HCT116 (cell line): ENCODE measurements around the gene MAML1. TPM values are rescaled to one million over a fixed set of nuclear protein-coding genes. Genes with fewer than 3 reads are reported as not detected.

ENCODE experiments used
- ATAC-seq: fragments of 200-7000 bp; cut with Tn5 transposase; 2 replicates; pipeline ENCODE4 v1.9.1; 2020; ENCODE audit warnings: mild to moderate bottlenecking, moderate library complexity
- BruUV-seq: library from RNA; stranded (reverse); fragments of 400-500 nt; replicated peaks from 2 replicates; lab custom pipeline; 2021; lab: Mats Ljungman, UMichigan
- CTCF ChIA-PET: fragments of 300-600 bp; sonication (Branson Sonifier 250); formaldehyde crosslinking; loops from one replicate; lab custom pipeline; 2021; ENCODE audit warnings: antibody characterized with exemption; lab: Charles Lee
- POLR2A ChIA-PET: fragments of 300-600, 350-600 bp; sonication (Branson Sonifier 250); formaldehyde crosslinking; loops from one replicate; lab custom pipeline; 2021; ENCODE audit warnings: antibody characterized with exemption; lab: Charles Lee
- RAD21 ChIA-PET, 2 experiments: fragments of 300-600 bp; sonication (Branson Sonifier 250); formaldehyde crosslinking; loops; one replicate each; lab custom pipeline; 2023; ENCODE audit warnings: low total read pairs in 2 of 2; ENCODE audit not compliant: uncharacterized antibody in 2 of 2, unreplicated experiment in 2 of 2, low non-redundant PET in 1 of 2; lab: Charles Lee
- DNase-seq: peaks from one replicate; pipeline ENCODE4 v3.0.0-alpha.2; 2010; ENCODE audit warnings: low read depth, low spot score
- H2AFZ ChIP-seq: fragments of 200-600 bp; shearing (Covaris generic), sonication (generic); 2 replicates; pipeline ENCODE4 v1.6.1; 2017; ENCODE audit warnings: low read depth, mixed run types, mixed read lengths, antibody characterized with exemption, low read length; ENCODE audit not compliant: poor library complexity, severe bottlenecking
- H3K27ac ChIP-seq: 2 replicates; pipeline ENCODE4 v1.5.1; 2012; ENCODE audit warnings: low read depth, low read length
- H3K27me3 ChIP-seq: fragments of 200-600 bp; sonication (generic); 2 replicates; pipeline ENCODE4 v1.6.1; 2016; ENCODE audit warnings: mixed run types, low read length, mixed read lengths; ENCODE audit not compliant: insufficient read depth
- H3K36me3 ChIP-seq, 2 experiments: fragments of 200-500 bp in 1 of 2; fragments of 200-600 bp in 1 of 2; sonication (Bioruptor generic) in 1 of 2; sonication (generic) in 1 of 2; 2 replicates each; pipeline versions ENCODE4 v1.5.1 to v1.6.1; 2014 to 2016; ENCODE audit warnings: low read length in 2 of 2, inconsistent platforms in 1 of 2, mixed read lengths in 1 of 2, mixed run types in 1 of 2; ENCODE audit not compliant: insufficient read depth in 2 of 2, control insufficient read depth in 1 of 2
- H3K4me1 ChIP-seq, 2 experiments: fragments of 200-600 bp in 1 of 2; sonication (generic) in 1 of 2; 2 replicates each; pipeline versions ENCODE4 v1.5.1 to v1.6.1; 2012 to 2017; ENCODE audit warnings: low read length in 2 of 2, inconsistent platforms in 1 of 2, mild to moderate bottlenecking in 1 of 2, mixed read lengths in 1 of 2, mixed run types in 1 of 2, moderate library complexity in 1 of 2; ENCODE audit not compliant: insufficient read depth in 2 of 2, control insufficient read depth in 1 of 2
- H3K4me2 ChIP-seq: fragments of 200-600 bp; sonication (generic); 2 replicates; pipeline ENCODE4 v1.6.1; 2017; ENCODE audit warnings: mixed run types, low read length, mixed read lengths
- H3K4me3 ChIP-seq, 2 experiments: fragments of 200-600 bp in 1 of 2; sonication (generic) in 1 of 2; replicated peaks in 1 of 2; 2 replicates each; pipeline ENCODE4 v1.5.1; 2011 to 2016; ENCODE audit warnings: low read length in 2 of 2, control low read depth in 1 of 2, low read depth in 1 of 2, mild to moderate bottlenecking in 1 of 2, mixed read lengths in 1 of 2, mixed run types in 1 of 2
- H3K79me2 ChIP-seq: fragments of 200-600 bp; sonication (generic); 2 replicates; pipeline ENCODE4 v1.6.1; 2017; ENCODE audit warnings: mild to moderate bottlenecking, mixed run types, low read length, moderate library complexity, mixed read lengths; ENCODE audit not compliant: insufficient read depth
- H3K9ac ChIP-seq: fragments of 200-600 bp; sonication (generic); 2 replicates; pipeline ENCODE4 v1.6.1; 2016; ENCODE audit warnings: low read length, mixed read lengths
- H3K9me2 ChIP-seq: fragments of 200-600 bp; sonication (generic), shearing (Covaris generic); 2 replicates; pipeline ENCODE4 v1.6.1; 2017; ENCODE audit warnings: mixed run types, mild to moderate bottlenecking, moderate library complexity; ENCODE audit not compliant: insufficient read depth
- H3K9me3 ChIP-seq, 2 experiments: fragments of 200-500 bp in 1 of 2; fragments of 200-600 bp in 1 of 2; sonication (Bioruptor generic) in 1 of 2; sonication (generic) in 1 of 2; 2 replicates each; pipeline ENCODE4 v1.6.1; 2014 to 2017; ENCODE audit warnings: low read length in 2 of 2, mixed read lengths in 2 of 2, inconsistent platforms in 1 of 2, low read depth in 1 of 2, mild to moderate bottlenecking in 1 of 2, mixed run types in 1 of 2, moderate library complexity in 1 of 2; ENCODE audit not compliant: control insufficient read depth in 1 of 2, insufficient read depth in 1 of 2
- H4K20me1 ChIP-seq: fragments of 200-600 bp; sonication (generic), shearing (Covaris generic); 2 replicates; pipeline ENCODE4 v1.6.1; 2017; ENCODE audit warnings: mixed run types, mild to moderate bottlenecking, moderate library complexity; ENCODE audit not compliant: insufficient read depth
- ATF3 ChIP-seq: IDR thresholded peaks from 2 replicates; pipeline ENCODE4 v1.6.1; 2012
- CBX3 ChIP-seq: IDR thresholded peaks from 2 replicates; pipeline ENCODE4 v1.6.1; 2012; ENCODE audit warnings: low read depth
- CEBPB ChIP-seq: IDR thresholded peaks from 2 replicates; pipeline ENCODE4 v1.6.1; 2012; ENCODE audit warnings: low read depth
- EGR1 ChIP-seq: IDR thresholded peaks from 2 replicates; pipeline ENCODE4 v1.6.1; 2012; ENCODE audit warnings: low read depth
- ELF1 ChIP-seq: IDR thresholded peaks from 2 replicates; pipeline ENCODE4 v1.6.1; 2012; ENCODE audit warnings: low read depth, borderline replicate concordance
- EZH2 ChIP-seq: fragments of 200-600 bp; sonication (generic); IDR thresholded peaks from 2 replicates; pipeline ENCODE4 v1.6.1; 2017; ENCODE audit warnings: antibody characterized with exemption, mixed run types
- EZH2phosphoT487 ChIP-seq: fragments of 200-600 bp; IDR thresholded peaks from 2 replicates; pipeline ENCODE4 v1.6.1; 2018; ENCODE audit warnings: antibody characterized with exemption, borderline replicate concordance
- JUND ChIP-seq: IDR thresholded peaks from 2 replicates; pipeline ENCODE4 v1.6.1; 2012
- MAX ChIP-seq: IDR thresholded peaks from 2 replicates; pipeline ENCODE4 v1.6.1; 2012
- POLR2A ChIP-seq: IDR thresholded peaks from 2 replicates; pipeline ENCODE4 v1.7.0; 2011; ENCODE audit warnings: borderline replicate concordance; ENCODE audit not compliant: insufficient read depth, insufficient read length; ENCODE audit errors: extremely low read depth
- POLR2AphosphoS5 ChIP-seq: IDR thresholded peaks from 2 replicates; pipeline ENCODE4 v1.6.1; 2011; ENCODE audit warnings: mild to moderate bottlenecking, low read depth, low read length, moderate library complexity
- RAD21 ChIP-seq: IDR thresholded peaks from 2 replicates; pipeline ENCODE4 v1.6.1; 2012; ENCODE audit warnings: low read depth, mild to moderate bottlenecking
- REST ChIP-seq: IDR thresholded peaks from 2 replicates; pipeline ENCODE4 v1.6.1; 2012; ENCODE audit warnings: low read depth
- TCF7L2 ChIP-seq: IDR thresholded peaks from 2 replicates; pipeline ENCODE4 v1.7.0; 2011; ENCODE audit warnings: borderline replicate concordance, inconsistent platforms; ENCODE audit not compliant: insufficient read depth, insufficient read length; ENCODE audit errors: extremely low read depth
- YY1 ChIP-seq: IDR thresholded peaks from 2 replicates; pipeline ENCODE4 v1.6.1; 2011; ENCODE audit warnings: low read length, low read depth, moderate library complexity, mild to moderate bottlenecking; ENCODE audit not compliant: insufficient replicate concordance; ENCODE audit errors: extremely low read depth
- ZFX ChIP-seq: fragments of 450-650 bp; IDR thresholded peaks from 2 replicates; pipeline ENCODE4 v1.6.1; 2017
- ZNF274 ChIP-seq: fragments of 200-500 bp; sonication (Bioruptor generic); IDR thresholded peaks from 2 replicates; pipeline ENCODE4 v1.6.1; 2014; ENCODE audit warnings: mild to moderate bottlenecking, low read depth, low read length, inconsistent platforms
- intact Hi-C: fragments of 100-400 bp; cut with micrococcal nuclease; formaldehyde crosslinking; loops from 2 replicates; pipeline ENCODE4 v1.10.0; 2022
- total RNA-seq: library from RNA; stranded (reverse); gene quantifications from one replicate; pipeline ENCODE4 v1.2.1, GENCODE V29; 2021; ENCODE audit not compliant: unreplicated experiment

The MAML1 gene
- total RNA-seq, 1 experiment from 2014 or later = 29.5 TPM

GRCh38 chr5:179727106-179727505 lies 5.5 kb upstream of the MAML1 start:
- Histone ChIP-seq H3K4me1 (peaks cover 2 to 18% of the 10 kb centered on the region in 2 experiments), H3K4me2 (no peak overlapping the region), H3K4me3 (no peak overlapping the region), H3K27me3 (no peaks in the 10 kb centered on the region), H3K79me2 (peaks cover 44% of the 10 kb centered on the region), H3K36me3 (peaks cover 58 to 75% of the 10 kb centered on the region in 2 experiments), H2AFZ (no peak overlapping the region), H3K9me2 (no peaks in the 10 kb centered on the region), H3K27ac (no peak overlapping the region), H4K20me1 (no peaks in the 10 kb centered on the region), H3K9ac (no peak overlapping the region), H3K9me3 (no peaks in the 10 kb centered on the region)
- DNase-seq (no peak), ATAC-seq (no peak)
- BruUV-seq = no TSS peak
- CTCF ChIA-PET = no interaction called here
- TF ChIP-seq MAX = no peak
- no peak for TF ChIP-seq ATF3
- no peak for TF ChIP-seq CEBPB
- TF ChIP-seq ZFX = no peak
- no peak for TF ChIP-seq YY1
- TF ChIP-seq EZH2phosphoT487 = no peak
- TF ChIP-seq REST = no peak
- TF ChIP-seq POLR2AphosphoS5 = no peak
- TF ChIP-seq EZH2 = no peak
- TF ChIP-seq JUND = no peak
- TF ChIP-seq RAD21 = no peak
- TF ChIP-seq POLR2A = no peak
- TF ChIP-seq EGR1 = no peak
- TF ChIP-seq ELF1 = no peak
- TF ChIP-seq ZNF274 = no peak
- no peak for TF ChIP-seq CBX3
- TF ChIP-seq TCF7L2 = no peak
- intact Hi-C loops = no loop called here
- POLR2A ChIA-PET = no interaction called here
- RAD21 ChIA-PET = no interaction called here
